Skeletal muscle tissue (tissue), 4 donors: ENCODE data around the gene KREMEN1. TPM values are rescaled to one million over a fixed set of nuclear protein-coding genes. Genes with fewer than 3 reads are reported as not detected.
A peak's percentile ranks its signal among the peaks of the same experiment; 100 is the strongest.

ENCODE experiments used
- H3K27ac ChIP-seq: one replicate; pipeline ENCODE4 v1.7.0; 2013; ENCODE audit warnings: mild to moderate bottlenecking, low read depth, low read length, inconsistent platforms
- H3K27me3 ChIP-seq, 3 donors: one replicate each; pipeline ENCODE4 v1.7.0; 2013; ENCODE audit warnings: low read length in 3 of 3; ENCODE audit not compliant: control insufficient read depth in 3 of 3, insufficient read depth in 3 of 3
- H3K36me3 ChIP-seq, 3 donors: one replicate each; pipeline ENCODE4 v1.7.0; 2013; ENCODE audit warnings: low read length in 3 of 3; ENCODE audit not compliant: control insufficient read depth in 3 of 3, insufficient read depth in 3 of 3
- H3K4me1 ChIP-seq, 3 donors: one replicate each; pipeline ENCODE4 v1.7.0; 2013; ENCODE audit warnings: low read length in 3 of 3, mild to moderate bottlenecking in 3 of 3; ENCODE audit not compliant: control insufficient read depth in 3 of 3, insufficient read depth in 3 of 3
- H3K4me3 ChIP-seq, 3 donors: one replicate each; pipeline ENCODE4 v1.7.0; 2013; ENCODE audit warnings: low read length in 3 of 3
- H3K9ac ChIP-seq, 3 donors: one replicate each; pipeline ENCODE4 v1.7.0; 2013; ENCODE audit warnings: low read length in 3 of 3, mild to moderate bottlenecking in 3 of 3, moderate library complexity in 2 of 3, low read depth in 1 of 3
- H3K9me3 ChIP-seq, 3 donors: one replicate each; pipeline ENCODE4 v1.7.0; 2013; ENCODE audit warnings: low read length in 3 of 3; ENCODE audit not compliant: control insufficient read depth in 3 of 3
- total RNA-seq: library from RNA; depleted of rRNA; stranded (reverse); fragments of >200 nt; gene quantifications from one replicate; pipeline ENCODE4 v1.2.3, GENCODE V29; 2014
- donor health status: Osteomylitis.

The KREMEN1 gene
- total RNA-seq, 1 donor from 2014 or later = 43.8 TPM

GRCh38 chr22:29088809-29089208 lies 16.0 kb downstream of the KREMEN1 start:
- Histone ChIP-seq H3K36me3 (no peaks in the 10 kb centered on the region), H3K4me1 (peaks cover 14 to 22% (median 19%) of the 10 kb centered on the region in 3 donors), H3K9ac (no peak overlapping the region), H3K4me3 (no peak overlapping the region), H3K9me3 (no peaks in the 10 kb centered on the region), H3K27me3 (no peaks in the 10 kb centered on the region), H3K27ac (no peak overlapping the region)

DNA sequence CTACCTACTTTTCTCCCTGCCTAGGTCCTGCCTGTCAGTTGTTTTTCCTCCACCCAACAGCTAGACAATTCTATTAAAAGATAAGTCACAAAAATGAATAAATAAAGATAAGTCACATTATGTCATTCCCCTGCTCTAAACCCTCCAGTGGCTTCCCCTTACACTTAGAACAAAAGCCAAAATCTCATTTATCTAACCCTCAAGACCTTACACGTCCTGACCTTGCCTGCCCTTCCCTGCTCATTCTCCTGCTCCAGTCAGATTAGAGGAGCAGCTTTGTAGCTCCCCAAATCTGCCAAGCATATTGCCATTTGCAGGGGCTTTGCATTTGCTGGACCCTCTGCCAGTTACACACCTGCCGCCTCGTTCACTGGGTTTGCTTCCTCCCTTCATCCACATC lies 16.7 kb downstream of the KREMEN1 start:
- no peaks in the 10 kb centered on the region for H3K27me3 ChIP-seq
- no peak overlapping the region for H3K4me3 ChIP-seq
- H3K36me3 ChIP-seq = no peaks in the 10 kb centered on the region
- H3K4me1 ChIP-seq = peaks cover 16 to 26% (median 22%) of the 10 kb centered on the region in 3 donors
- no peak overlapping the region for H3K9ac ChIP-seq
- no peak overlapping the region for H3K27ac ChIP-seq
- H3K9me3 ChIP-seq = no peaks in the 10 kb centered on the region

- H3K27ac ChIP-seq = no peak overlapping the region
- H3K9me3 ChIP-seq = no peaks in the 10 kb centered on the region
- peaks cover 0 to 3% (median 0%) of the 10 kb centered on the region in 3 donors for H3K36me3 ChIP-seq
- H3K9ac ChIP-seq = no peak overlapping the region
- no peak overlapping the region for H3K4me3 ChIP-seq
- H3K27me3 ChIP-seq = no peaks in the 10 kb centered on the region
- peaks cover 16 to 26% (median 22%) of the 10 kb centered on the region in 3 donors for H3K4me1 ChIP-seq
These were observed 17.2 kb downstream of the KREMEN1 start for GRCh38 chr22:29090039-29090438.

DNA sequence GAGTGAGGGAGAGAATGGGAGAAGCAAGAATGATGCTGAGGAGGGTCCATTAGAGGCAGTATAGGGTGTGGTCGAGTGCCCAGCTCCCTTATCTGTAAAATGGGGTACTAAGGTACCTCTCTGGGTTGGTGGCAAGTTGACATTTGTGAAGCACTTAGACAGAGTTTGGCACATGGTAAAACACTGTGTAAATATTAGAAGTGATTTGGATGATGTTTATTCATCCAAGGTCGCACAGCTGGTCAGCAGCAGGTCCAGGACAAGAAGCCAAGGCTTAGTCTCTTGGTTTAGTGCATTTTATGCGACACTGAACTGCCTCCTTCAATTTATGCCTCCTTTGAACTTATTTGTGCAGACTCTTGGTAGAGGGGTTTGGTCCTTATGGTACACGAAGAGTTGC lies 19.4 kb downstream of the KREMEN1 start:
- Histone ChIP-seq H3K36me3 (peaks cover 0 to 7% (median 0%) of the 10 kb centered on the region in 3 donors), H3K27me3 (no peaks in the 10 kb centered on the region), H3K4me3 (peak overlapping the region in 1 of 3 donors; percentile 4), H3K27ac (peak overlapping the region; percentile 12), H3K4me1 (peaks cover 22 to 33% (median 25%) of the 10 kb centered on the region in 3 donors), H3K9ac (no peak overlapping the region), H3K9me3 (no peaks in the 10 kb centered on the region)

DNA sequence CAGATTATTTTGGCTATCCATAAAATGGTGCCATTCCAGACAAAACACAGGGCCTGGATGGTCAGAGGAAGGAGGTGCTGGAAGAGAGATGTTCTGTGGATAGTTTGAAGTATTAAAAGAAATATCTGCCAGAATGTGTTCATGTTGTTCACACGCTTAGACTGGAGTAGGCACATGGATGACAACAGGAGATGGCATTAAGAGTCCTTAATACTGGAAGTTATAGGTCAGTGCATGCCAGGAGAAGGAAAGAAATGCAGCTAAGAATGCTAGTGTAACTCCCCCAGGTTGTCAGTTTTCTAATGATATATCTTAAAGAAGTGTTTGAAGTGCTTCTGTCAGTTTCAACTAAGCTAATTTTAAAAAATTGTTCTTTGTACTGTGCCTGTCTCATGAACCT lies 20.2 kb downstream of the KREMEN1 start:
- H3K27me3 ChIP-seq = no peaks in the 10 kb centered on the region
- H3K4me1 ChIP-seq = peaks cover 22 to 33% (median 25%) of the 10 kb centered on the region in 3 donors
- peak overlapping the region in 1 of 3 donors; percentile 56 for H3K4me3 ChIP-seq
- peak overlapping the region; percentile 45 for H3K27ac ChIP-seq
- H3K9me3 ChIP-seq = no peaks in the 10 kb centered on the region
- peaks cover 0 to 7% (median 0%) of the 10 kb centered on the region in 3 donors for H3K36me3 ChIP-seq
- H3K9ac ChIP-seq = no peak overlapping the region

- Histone ChIP-seq H3K36me3 (peaks cover 0 to 8% (median under 1%) of the 10 kb centered on the region in 3 donors), H3K4me3 (peak overlapping the region in 1 of 3 donors; percentile 43), H3K9me3 (no peaks in the 10 kb centered on the region), H3K27ac (peak overlapping the region; percentile 45), H3K27me3 (no peaks in the 10 kb centered on the region), H3K9ac (peak overlapping the region in 1 of 3 donors; percentile 16), H3K4me1 (peaks cover 22 to 33% (median 25%) of the 10 kb centered on the region in 3 donors)
These were observed 20.9 kb downstream of the KREMEN1 start for GRCh38 chr22:29093501-29094300.

- no peak overlapping the region for H3K27ac ChIP-seq
- H3K4me1 ChIP-seq = peaks cover 21 to 33% (median 22%) of the 10 kb centered on the region in 3 donors
- H3K36me3 ChIP-seq = peaks cover 3 to 14% (median 3%) of the 10 kb centered on the region in 3 donors
- no peaks in the 10 kb centered on the region for H3K27me3 ChIP-seq
- no peaks in the 10 kb centered on the region for H3K9me3 ChIP-seq
- H3K9ac ChIP-seq = no peak overlapping the region
- no peak overlapping the region for H3K4me3 ChIP-seq
These were observed 22.6 kb downstream of the KREMEN1 start for GRCh38 chr22:29095459-29095858.

DNA sequence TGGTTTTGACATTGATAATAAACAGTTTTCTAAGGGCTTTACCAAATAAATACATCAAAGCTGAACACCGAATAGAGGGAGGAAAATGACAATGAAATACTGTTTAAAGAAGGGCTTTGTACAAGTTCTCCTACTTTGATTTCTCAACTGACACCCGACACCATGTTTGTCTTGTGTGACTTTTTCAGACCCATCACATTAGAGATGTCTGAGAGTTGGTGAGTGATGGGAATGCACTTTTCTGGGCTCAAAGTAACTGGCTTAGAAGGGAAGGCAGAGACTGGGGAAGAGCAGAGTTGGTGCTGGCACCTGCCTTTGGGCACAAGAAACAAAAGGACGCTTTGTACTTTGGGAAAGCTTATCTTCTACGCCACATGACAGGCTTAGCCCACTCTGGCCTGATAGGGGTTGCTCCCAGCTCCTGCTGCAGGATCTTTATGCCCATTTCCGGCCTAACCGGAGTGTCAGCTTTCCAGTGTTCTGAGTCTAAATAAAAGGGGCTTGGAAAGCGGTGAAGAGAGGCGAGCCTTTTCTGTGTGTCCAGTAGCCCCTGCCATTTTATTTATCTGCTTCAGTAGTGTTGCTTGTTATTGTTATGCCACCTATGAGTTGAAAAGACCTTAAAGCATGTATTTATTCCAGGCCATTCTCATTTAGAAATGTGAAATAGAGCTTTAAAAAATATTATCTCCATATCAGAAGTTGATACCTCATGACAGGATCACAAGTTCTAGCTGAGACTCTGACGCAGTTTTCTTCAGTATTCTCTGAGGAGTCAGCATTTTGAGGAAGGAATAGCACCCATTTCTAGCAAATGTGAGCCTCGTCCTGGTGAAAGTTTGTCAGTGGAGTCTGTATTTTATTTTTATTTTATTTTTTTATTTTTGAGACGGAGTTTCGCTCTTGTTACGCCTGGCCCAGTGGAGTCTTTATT lies 24.2 kb downstream of the KREMEN1 start:
- no peak overlapping the region for H3K4me3 ChIP-seq
- H3K4me1 ChIP-seq = peaks cover 18 to 27% (median 21%) of the 10 kb centered on the region in 3 donors
- H3K27ac ChIP-seq = peak overlapping the region; percentile 5
- H3K9ac ChIP-seq = peak overlapping the region in 2 of 3 donors; percentile 35 to 51
- H3K36me3 ChIP-seq = peaks cover 3 to 18% (median 3%) of the 10 kb centered on the region in 3 donors
- H3K27me3 ChIP-seq = no peaks in the 10 kb centered on the region
- no peaks in the 10 kb centered on the region for H3K9me3 ChIP-seq

GRCh38 chr22:29098296-29098695 lies 25.5 kb downstream of the KREMEN1 start:
- Histone ChIP-seq H3K9ac (no peak overlapping the region), H3K4me3 (no peak overlapping the region), H3K9me3 (no peaks in the 10 kb centered on the region), H3K4me1 (peaks cover 9 to 16% (median 16%) of the 10 kb centered on the region in 3 donors), H3K27me3 (no peaks in the 10 kb centered on the region), H3K36me3 (peaks cover 3 to 22% (median 3%) of the 10 kb centered on the region in 3 donors), H3K27ac (no peak overlapping the region)
